Measurements from ENCODE around the gene SPOCK1. TPM values are rescaled to one million over a fixed set of nuclear protein-coding genes. Genes with fewer than 3 reads are reported as not detected.

SPOCK1 gene
- total RNA-seq, 1 experiment from 2014 or later = 10.9 TPM

- Histone ChIP-seq H3K27ac (ENCODE audit: insufficient read length, low read depth, low read length) (no peak overlapping the region), H3K9ac (ENCODE audit: extremely low read depth, insufficient read length, low read length) (no peak overlapping the region), H2BK15ac (ENCODE audit: low read depth, low read length) (no peak overlapping the region), H2AK5ac (ENCODE audit: insufficient read length, low read length) (no peak overlapping the region), H2BK5ac (ENCODE audit: insufficient read length, low read length) (no peak overlapping the region), H2BK120ac (ENCODE audit: low read depth, low read length, poor library complexity, severe bottlenecking) (no peak overlapping the region), H3K4me2 (ENCODE audit: insufficient read depth, insufficient read length, low read length) (no peak overlapping the region), H3K18ac (ENCODE audit: insufficient read length, low read depth, low read length) (no peak overlapping the region), H3K79me1 (ENCODE audit: insufficient read depth, low read depth, low read length, poor library complexity, severe bottlenecking) (no peaks in the 10 kb centered on the region), H3K4ac (ENCODE audit: low read depth, low read length) (no peak overlapping the region), H4K5ac (ENCODE audit: insufficient read length, low read depth, low read length) (no peak overlapping the region), H2BK12ac (ENCODE audit: insufficient read length, low read depth, low read length) (no peak overlapping the region), H3K9me3 (ENCODE audit: control insufficient read depth, low read depth, low read length) (no peaks in the 10 kb centered on the region), H3K27me3 (ENCODE audit: insufficient read depth, low read length) (no peaks in the 10 kb centered on the region), H3K4me1 (ENCODE audit: insufficient read depth, low read length) (no peaks in the 10 kb centered on the region), H3K14ac (ENCODE audit: insufficient read depth, low read length) (no peak overlapping the region), H4K20me1 (ENCODE audit: control insufficient read depth, insufficient read depth, insufficient read length) (no peaks in the 10 kb centered on the region), H3K79me2 (ENCODE audit: insufficient read depth, low read length) (no peaks in the 10 kb centered on the region), H3K23me2 (ENCODE audit: insufficient read length, low read depth, low read length, poor library complexity, severe bottlenecking) (no peaks in the 10 kb centered on the region), H3T11ph (ENCODE audit: low read length) (no peak overlapping the region), H4K8ac (replicated peaks; ENCODE audit: insufficient read length, low read depth, low read length) (no peak overlapping the region), H3K56ac (ENCODE audit: insufficient read length, low read depth, low read length) (no peak overlapping the region), H4K91ac (ENCODE audit: insufficient read length, low read depth, low read length) (no peak overlapping the region), H3K23ac (ENCODE audit: insufficient read length, low read depth, low read length) (no peak overlapping the region), H2AFZ (ENCODE audit: low read length) (no peak overlapping the region), H2BK20ac (ENCODE audit: low read depth, low read length, poor library complexity, severe bottlenecking) (no peak overlapping the region)
- Mint-ChIP-seq H3K4me1 (peaks cover 4 to 9% of the 10 kb centered on the region in 2 experiments; a peak in 3 of 4 replicates), H3K9me3 (no peaks in the 10 kb centered on the region), H3K36me3 (ENCODE audit: insufficient read depth in 1 of 3, low read depth in 3 of 3) (no peaks in the 10 kb centered on the region), H3K4me3 (no peak overlapping the region), H3K27me3 (ENCODE audit: low read depth) (no peaks in the 10 kb centered on the region), H3K27ac (no peak overlapping the region)
- no CpG with 5 or more reads among the region's 2 CpGs for WGBS (ENCODE audit: extremely low coverage, insufficient read length, low lambda C conversion rate)
- DNase-seq = no peak
- TF ChIP-seq CTCF (conservative IDR thresholded peaks at IDR 0.05) = no peak
These were observed 224.0 kb downstream of the SPOCK1 start for GRCh38 chr5:137275083-137275482.

Measured in H9 (cell line).